Coronary artery (tissue), 2 donors: ENCODE measurements around the gene NPSR1.
"Not testable (repeated sequence)": the region's sequence is repeated elsewhere in the genome, so short reads cannot be mapped to it uniquely, and the experiment has no call there.

Experiments
- DNase-seq: peaks from one replicate; pipeline ENCODE4 v3.0.0-alpha.2; 2017; ENCODE audit warnings: low spot score
- H3K27ac ChIP-seq, 2 donors: fragments of 200-600 bp; sonication (generic); one replicate each; pipeline ENCODE4 v1.5.1; 2016 to 2019
- H3K4me3 ChIP-seq: fragments of 200-600 bp; sonication (generic); 2 replicates; pipeline ENCODE4 v1.5.1; 2016; ENCODE audit warnings: mild to moderate bottlenecking, moderate library complexity
- TF ChIP-seq, protein P1 (sequence below): fragments of 200-600 bp; sonication (generic); IDR thresholded peaks from one replicate; pipeline ENCODE4 v1.5.1; 2019; ENCODE audit warnings: antibody characterized with exemption

Gene NPSR1, protein sequence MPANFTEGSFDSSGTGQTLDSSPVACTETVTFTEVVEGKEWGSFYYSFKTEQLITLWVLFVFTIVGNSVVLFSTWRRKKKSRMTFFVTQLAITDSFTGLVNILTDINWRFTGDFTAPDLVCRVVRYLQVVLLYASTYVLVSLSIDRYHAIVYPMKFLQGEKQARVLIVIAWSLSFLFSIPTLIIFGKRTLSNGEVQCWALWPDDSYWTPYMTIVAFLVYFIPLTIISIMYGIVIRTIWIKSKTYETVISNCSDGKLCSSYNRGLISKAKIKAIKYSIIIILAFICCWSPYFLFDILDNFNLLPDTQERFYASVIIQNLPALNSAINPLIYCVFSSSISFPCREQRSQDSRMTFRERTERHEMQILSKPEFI

GRCh38 chr7:34657632-34658268, at the start of gene NPSR1:
Gene NPSR1, plus strand, starts transcription at chr7:34658218. Its CDS starts 195 bp downstream, at chr7:34658413.
- DNase-seq, result no peak
- TF ChIP-seq, protein P1, sequence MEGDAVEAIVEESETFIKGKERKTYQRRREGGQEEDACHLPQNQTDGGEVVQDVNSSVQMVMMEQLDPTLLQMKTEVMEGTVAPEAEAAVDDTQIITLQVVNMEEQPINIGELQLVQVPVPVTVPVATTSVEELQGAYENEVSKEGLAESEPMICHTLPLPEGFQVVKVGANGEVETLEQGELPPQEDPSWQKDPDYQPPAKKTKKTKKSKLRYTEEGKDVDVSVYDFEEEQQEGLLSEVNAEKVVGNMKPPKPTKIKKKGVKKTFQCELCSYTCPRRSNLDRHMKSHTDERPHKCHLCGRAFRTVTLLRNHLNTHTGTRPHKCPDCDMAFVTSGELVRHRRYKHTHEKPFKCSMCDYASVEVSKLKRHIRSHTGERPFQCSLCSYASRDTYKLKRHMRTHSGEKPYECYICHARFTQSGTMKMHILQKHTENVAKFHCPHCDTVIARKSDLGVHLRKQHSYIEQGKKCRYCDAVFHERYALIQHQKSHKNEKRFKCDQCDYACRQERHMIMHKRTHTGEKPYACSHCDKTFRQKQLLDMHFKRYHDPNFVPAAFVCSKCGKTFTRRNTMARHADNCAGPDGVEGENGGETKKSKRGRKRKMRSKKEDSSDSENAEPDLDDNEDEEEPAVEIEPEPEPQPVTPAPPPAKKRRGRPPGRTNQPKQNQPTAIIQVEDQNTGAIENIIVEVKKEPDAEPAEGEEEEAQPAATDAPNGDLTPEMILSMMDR, result no peak

GRCh38 chr7:34612661-34613060, 45.4 kb upstream of the NPSR1 start:
- TF ChIP-seq, protein P1, result no peak
- H3K27ac ChIP-seq, result no peak overlapping the region
- no peak overlapping the region for H3K4me3 ChIP-seq
- DNase-seq, result no peak

More at GRCh38 chr7:34657632-34658268, at the start of gene NPSR1:
- Histone ChIP-seq H3K4me3 (no peak within 1 kb of the TSS), H3K27ac (no peak within 1 kb of the TSS)

DNA sequence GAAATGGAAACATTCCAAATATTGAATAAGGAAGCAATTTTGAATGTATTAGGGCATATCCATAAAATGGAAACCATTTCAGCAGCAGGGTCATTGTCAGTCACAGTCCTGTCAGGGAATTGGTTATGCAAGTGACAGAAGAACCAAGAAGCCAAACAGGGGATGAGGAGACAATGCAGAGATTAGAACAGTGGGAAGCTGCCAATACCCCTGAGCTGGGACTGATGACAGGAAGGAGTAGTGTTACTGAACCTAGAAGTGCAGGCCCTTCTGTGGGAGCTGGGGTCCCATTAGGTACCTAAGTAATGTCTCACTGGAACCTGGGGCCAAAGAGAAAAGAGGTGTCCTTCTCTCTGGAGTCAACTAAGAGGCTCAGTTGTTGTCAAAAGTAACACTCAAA, 37.6 kb upstream of the NPSR1 start:
- TF ChIP-seq, protein P1, result no peak
- H3K4me3 ChIP-seq, result no peak overlapping the region
- no peak for DNase-seq
- no peak overlapping the region for H3K27ac ChIP-seq

DNA sequence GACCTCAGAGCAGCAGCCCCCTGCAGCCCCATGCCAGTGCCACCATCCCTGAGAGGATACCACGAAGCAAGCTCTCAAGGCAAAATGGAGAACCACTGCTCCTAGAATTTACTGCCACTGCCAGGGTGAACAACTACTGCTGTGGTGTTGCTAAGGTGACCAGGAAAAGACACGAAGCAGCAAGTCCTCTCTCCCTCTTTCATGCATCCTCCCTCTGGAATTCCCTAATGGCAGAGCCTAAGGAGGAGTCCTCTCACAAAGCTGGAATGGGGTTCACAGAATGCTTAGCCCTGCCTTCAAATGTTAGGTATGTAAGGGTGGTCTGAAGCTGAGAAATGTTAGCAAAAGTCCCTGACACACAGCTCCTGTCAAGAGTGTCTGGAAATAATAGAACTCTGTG, 35.8 kb upstream of the NPSR1 start:
- Histone ChIP-seq H3K4me3 (no peak overlapping the region), H3K27ac (no peak overlapping the region)
- no peak for DNase-seq
- TF ChIP-seq, protein P1, result no peak

- DNase-seq, result no peak
- no peak overlapping the region for H3K4me3 ChIP-seq
- no peak overlapping the region for H3K27ac ChIP-seq
- TF ChIP-seq, protein P1, result no peak
Measured at GRCh38 chr7:34622771-34623250, 35.2 kb upstream of the NPSR1 start.

DNA sequence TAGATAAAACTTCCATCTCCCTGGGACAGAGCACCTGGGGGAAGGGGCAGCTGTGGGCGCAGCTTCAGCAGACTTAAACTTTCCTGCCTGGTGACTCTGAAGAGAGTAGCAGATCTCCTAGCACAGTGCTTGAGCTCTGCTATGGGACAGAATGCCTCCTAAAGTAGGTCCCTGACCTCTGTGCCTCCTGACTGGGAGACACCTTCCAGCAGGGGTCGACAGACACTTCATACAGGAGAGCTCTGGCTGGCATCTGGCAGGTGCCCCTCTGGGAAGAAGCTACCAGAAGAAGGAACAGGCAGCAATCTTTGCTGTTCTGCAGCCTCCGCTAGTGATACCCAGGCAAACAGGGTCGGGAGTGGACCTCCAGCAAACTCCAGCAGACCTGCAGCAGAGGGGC, 29.4 kb upstream of the NPSR1 start:
- H3K4me3 ChIP-seq, DNase-seq, H3K27ac ChIP-seq: not testable (repeated sequence)

DNA sequence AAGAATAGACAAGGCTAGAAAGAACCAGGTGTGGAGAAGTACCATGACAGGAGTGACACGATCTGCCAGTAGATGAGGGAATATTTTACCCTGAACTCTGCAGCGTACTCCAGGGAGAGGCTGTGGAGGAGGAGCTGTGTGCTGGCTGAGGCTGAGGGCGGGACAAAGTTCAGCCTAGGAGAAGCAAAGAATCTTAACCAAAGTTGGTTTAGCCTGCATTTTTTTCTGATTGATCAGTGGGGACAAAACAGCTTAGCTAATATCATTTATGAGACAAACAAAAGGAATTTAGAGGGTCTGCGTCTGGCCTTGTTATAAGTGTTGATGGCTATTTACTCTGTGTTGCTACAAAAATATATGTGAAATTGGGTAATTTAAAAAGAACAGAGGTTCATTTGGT, 5.2 kb upstream of the NPSR1 start:
- Histone ChIP-seq H3K4me3 (no peak overlapping the region), H3K27ac (no peak overlapping the region)
- DNase-seq, result no peak
- TF ChIP-seq, protein P1, result no peak
